IMR-90 (cell line): ENCODE data around the gene EXOSC9. TPM values are rescaled to one million over a fixed set of nuclear protein-coding genes. Genes with fewer than 3 reads are reported as not detected.

Source experiments
- ATAC-seq: fragments of 200-7000 bp; cut with Tn5 transposase; 2 replicates; pipeline ENCODE4 v1.9.1; 2020; ENCODE audit warnings: low read depth, mild to moderate bottlenecking, moderate library complexity
- BruUV-seq: library from RNA; stranded (reverse); fragments of 400-500 nt; replicated peaks from 2 replicates; lab custom pipeline; 2021; lab: Mats Ljungman, UMichigan
- CTCF ChIA-PET: fragments of 300-600 bp; formaldehyde crosslinking; extraction: SDS; loops from one replicate; lab custom pipeline; 2021; ENCODE audit warnings: antibody characterized with exemption; lab: Yijun Ruan, JAX
- POLR2A ChIA-PET: fragments of 300-600 bp; sonication (Branson Sonifier 250); formaldehyde crosslinking; loops from one replicate; lab custom pipeline; 2022; ENCODE audit warnings: antibody characterized with exemption; ENCODE audit not compliant: unreplicated experiment; lab: Charles Lee
- DNase-seq: peaks from one replicate; pipeline ENCODE4 v3.0.0; 2013
- H2AFZ ChIP-seq: replicated peaks from 2 replicates; pipeline ENCODE3; 2013; ENCODE audit warnings: low read length, mild to moderate bottlenecking; ENCODE audit not compliant: poor library complexity
- H2AK5ac ChIP-seq: 2 replicates; pipeline ENCODE4 v1.6.1; 2013; ENCODE audit warnings: low read depth, low read length, inconsistent platforms
- H2AK9ac ChIP-seq: replicated peaks from 2 replicates; pipeline ENCODE3; 2013; ENCODE audit warnings: mild to moderate bottlenecking, low read depth, low read length, moderate library complexity; ENCODE audit not compliant: poor library complexity
- H2BK120ac ChIP-seq: 2 replicates; pipeline ENCODE4 v1.6.1; 2013; ENCODE audit warnings: low read depth, low read length, inconsistent platforms
- H2BK15ac ChIP-seq: 3 replicates; pipeline ENCODE4 v1.6.1; 2013; ENCODE audit warnings: low read depth, low read length, inconsistent platforms
- H2BK20ac ChIP-seq: 2 replicates; pipeline ENCODE4 v1.6.1; 2013; ENCODE audit warnings: low read depth, mild to moderate bottlenecking, inconsistent platforms, low read length, moderate library complexity
- H2BK5ac ChIP-seq: 2 replicates; pipeline ENCODE4 v1.6.1; 2013; ENCODE audit warnings: mild to moderate bottlenecking, low read depth, low read length, inconsistent platforms; ENCODE audit not compliant: poor library complexity, severe bottlenecking
- H3K14ac ChIP-seq: replicated peaks from 2 replicates; pipeline ENCODE4 v1.6.1; 2013; ENCODE audit warnings: low read depth, low read length, inconsistent platforms
- H3K18ac ChIP-seq: 2 replicates; pipeline ENCODE4 v1.6.1; 2013; ENCODE audit warnings: low read depth, low read length, control low read depth
- H3K23ac ChIP-seq: 2 replicates; pipeline ENCODE4 v1.6.1; 2013; ENCODE audit warnings: low read depth, low read length, inconsistent platforms
- H3K27ac ChIP-seq: 2 replicates; pipeline ENCODE4 v1.5.1; 2013; ENCODE audit warnings: mild to moderate bottlenecking, control low read depth, low read length; ENCODE audit not compliant: insufficient read depth
- H3K27me3 ChIP-seq: 2 replicates; pipeline ENCODE4 v1.6.1; 2013; ENCODE audit warnings: low read length; ENCODE audit not compliant: control insufficient read depth, insufficient read depth
- H3K36me3 ChIP-seq: 2 replicates; pipeline ENCODE4 v1.6.1; 2013; ENCODE audit warnings: low read length, mixed read lengths; ENCODE audit not compliant: control insufficient read depth, insufficient read depth
- H3K4ac ChIP-seq: 2 replicates; pipeline ENCODE4 v1.6.1; 2013; ENCODE audit warnings: low read depth, low read length, inconsistent platforms
- H3K4me1 ChIP-seq: 2 replicates; pipeline ENCODE4 v1.6.1; 2013; ENCODE audit warnings: low read length, mixed read lengths; ENCODE audit not compliant: control insufficient read depth, insufficient read depth
- H3K4me2 ChIP-seq: 2 replicates; pipeline ENCODE4 v1.6.1; 2013; ENCODE audit warnings: low read depth, mild to moderate bottlenecking, control low read depth, low read length, moderate library complexity
- H3K4me3 ChIP-seq: 2 replicates; pipeline ENCODE4 v1.5.1; 2013; ENCODE audit warnings: low read depth, mild to moderate bottlenecking, control low read depth, low read length, moderate library complexity; ENCODE audit not compliant: insufficient read depth
- H3K56ac ChIP-seq: 2 replicates; pipeline ENCODE4 v1.6.1; 2013; ENCODE audit warnings: low read length, inconsistent platforms; ENCODE audit not compliant: insufficient read depth; ENCODE audit errors: extremely low read depth
- H3K79me1 ChIP-seq, 2 experiments: 2 replicates each; pipeline ENCODE4 v1.6.1; 2013; ENCODE audit warnings: low read length in 2 of 2, inconsistent platforms in 1 of 2, low read depth in 1 of 2
- H3K9ac ChIP-seq: 2 replicates; pipeline ENCODE4 v1.6.1; 2013; ENCODE audit warnings: low read depth, low read length, control low read depth
- H3K9me1 ChIP-seq: 2 replicates; pipeline ENCODE4 v1.6.1; 2013; ENCODE audit warnings: low read length, inconsistent platforms; ENCODE audit not compliant: insufficient read depth
- H3K9me3 ChIP-seq: 2 replicates; pipeline ENCODE4 v1.6.1; 2013; ENCODE audit warnings: low read length; ENCODE audit not compliant: control insufficient read depth, insufficient read depth
- H4K20me1 ChIP-seq: 2 replicates; pipeline ENCODE4 v1.6.1; 2013; ENCODE audit warnings: low read length, inconsistent platforms; ENCODE audit not compliant: insufficient read depth
- H4K5ac ChIP-seq: 2 replicates; pipeline ENCODE4 v1.6.1; 2013; ENCODE audit warnings: mild to moderate bottlenecking, low read depth, low read length, control low read depth
- H4K8ac ChIP-seq, 2 experiments: 2 replicates each; pipeline ENCODE4 v1.6.1; 2013; ENCODE audit warnings: low read depth in 2 of 2, low read length in 2 of 2, control low read depth in 1 of 2, inconsistent platforms in 1 of 2
- H4K91ac ChIP-seq: 2 replicates; pipeline ENCODE4 v1.6.1; 2013; ENCODE audit warnings: low read depth, low read length, inconsistent platforms; ENCODE audit not compliant: insufficient read depth
- CHD1 ChIP-seq: IDR thresholded peaks from 2 replicates; pipeline ENCODE4 v1.6.1; 2012; ENCODE audit warnings: low read depth, low read length, improper control_type of control experiment
- FOS ChIP-seq: fragments of 150-350 bp; IDR thresholded peaks from 2 replicates; pipeline ENCODE4 v1.6.1; 2016; ENCODE audit warnings: low read depth, low read length
- MAZ ChIP-seq: IDR thresholded peaks from 2 replicates; pipeline ENCODE4 v1.6.1; 2012; ENCODE audit warnings: low read depth, mild to moderate bottlenecking, low read length, improper control_type of control experiment, moderate library complexity, borderline replicate concordance
- RCOR1 ChIP-seq: IDR thresholded peaks from 2 replicates; pipeline ENCODE4 v1.6.1; 2012; ENCODE audit warnings: mild to moderate bottlenecking, low read length, improper control_type of control experiment; ENCODE audit not compliant: insufficient replicate concordance
- SMC3 ChIP-seq: fragments of 150-350 bp; IDR thresholded peaks from 2 replicates; pipeline ENCODE4 v1.6.1; 2016; ENCODE audit warnings: low read depth, mild to moderate bottlenecking, antibody characterized with exemption, low read length, moderate library complexity
- WGBS, 2 experiments: methylation state at CpG; one replicate each; pipeline versions ENCODE4 v1.1.5 to v1.1.7; 2013; ENCODE audit warnings: missing lambda C conversion rate in 2 of 2; ENCODE audit not compliant: insufficient read length in 1 of 2; ENCODE audit errors: extremely low coverage in 2 of 2; 5-methylcytosine and 5-hydroxymethylcytosine counted together
- dilution Hi-C: fragments of 300-500 bp; cut with HindIII; formaldehyde crosslinking; loops from one replicate; pipeline ENCODE4 v1.14.3; 2018; ENCODE audit warnings: low sequenced_read_pairs; ENCODE audit not compliant: unreplicated experiment
- in situ Hi-C: fragments of 300-500 bp; cut with MboI; formaldehyde crosslinking; loops from 3 replicates; pipeline ENCODE4 v1.14.3; 2019; ENCODE audit warnings: low sequenced_read_pairs, inconsistent platforms, mixed read lengths
- intact Hi-C: fragments of 100-400 bp; cut with micrococcal nuclease; formaldehyde crosslinking; loops from 2 replicates; pipeline ENCODE4 v1.10.0; 2022
- polyA plus RNA-seq, 3 experiments: library from polyadenylated mRNA; depleted of rRNA; stranded (reverse); fragments of >200 nt; gene quantifications; 2 replicates each; pipeline ENCODE4 v1.2.3, GENCODE V29; 2012; ENCODE audit warnings: low replicate concordance in 1 of 3
- total RNA-seq: library from RNA; depleted of rRNA; stranded (reverse); fragments of >200 nt; gene quantifications from 2 replicates; pipeline ENCODE4 v1.2.3, GENCODE V29; 2012

The EXOSC9 gene
- total and polyA plus RNA-seq, 2 of the 4 experiments (the other 2 are of a cell fraction) = 34.7 to 47.5 TPM

DNA sequence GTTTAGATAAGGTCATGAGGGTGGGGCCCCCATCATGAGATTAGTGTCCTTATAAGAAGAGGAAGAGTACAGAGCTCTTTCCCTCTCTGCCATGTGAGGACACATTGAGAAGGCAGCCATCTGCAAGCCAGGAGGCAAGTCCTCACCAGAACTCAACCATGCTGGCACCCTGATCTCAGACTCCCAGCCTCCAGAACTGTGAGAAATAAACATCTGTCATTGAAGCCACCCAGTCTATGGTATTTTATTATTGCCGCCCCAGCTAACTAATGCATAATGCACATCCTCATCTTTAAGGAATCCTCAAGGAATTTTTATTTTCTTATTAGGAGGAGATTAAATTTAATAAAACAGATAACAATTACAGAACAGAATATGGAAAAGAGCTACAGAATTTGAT is 16.7 kb upstream of the EXOSC9 start:
- POLR2A ChIA-PET = no interaction called here
- H3K27me3 ChIP-seq = no peaks in the 10 kb centered on the region
- H3K56ac ChIP-seq = peak overlapping the region; percentile 51; the same call in 1 of the 2 replicates
- no peak overlapping the region for H3K9ac ChIP-seq
- H2AK5ac ChIP-seq = peak overlapping the region; percentile 95
- peak overlapping the region; percentile 98; the same call in 1 of the 2 replicates for H4K5ac ChIP-seq
- no peak for TF ChIP-seq CHD1
- no peak for TF ChIP-seq RCOR1
- TF ChIP-seq FOS = no peak
- TF ChIP-seq MAZ = no peak
- TF ChIP-seq SMC3 = no peak
- peaks cover 17% of the 10 kb centered on the region for H3K4me1 ChIP-seq
- peaks cover 3% of the 10 kb centered on the region; the same call in 1 of the 2 replicates for H3K9me3 ChIP-seq
- H3K79me1 ChIP-seq = peaks cover 0 to 21% of the 10 kb centered on the region in 2 experiments; a peak in 2 of 4 replicates
- peak overlapping the region; percentile 47; the same call in 1 of the 2 replicates for H3K14ac ChIP-seq
- H4K91ac ChIP-seq = peak overlapping the region; percentile 96
- peak overlapping the region; percentile 98 for H2BK5ac ChIP-seq
- dilution Hi-C loops = no loop called here
- H3K4me2 ChIP-seq = no peak overlapping the region
- WGBS, 2 experiments = no CpG with 5 or more reads among the region's 1 CpG
- in situ Hi-C loops = no loop called here
- no TSS peak for BruUV-seq
- H2BK20ac ChIP-seq = peak overlapping the region; percentile 89
- no peaks in the 10 kb centered on the region for H4K20me1 ChIP-seq
- no peak overlapping the region for H2AFZ ChIP-seq
- peak overlapping the region; percentile 100 for H2BK120ac ChIP-seq
- no peaks in the 10 kb centered on the region for H3K36me3 ChIP-seq
- peak overlapping the region; percentile 89 for H3K27ac ChIP-seq
- ATAC-seq = no peak
- H3K18ac ChIP-seq = peak overlapping the region; percentile 94; the same call in 1 of the 2 replicates
- H3K4me3 ChIP-seq = no peak overlapping the region
- intact Hi-C loops = no loop called here
- peaks cover 17% of the 10 kb centered on the region for H3K9me1 ChIP-seq
- no peak overlapping the region; the same call in 1 of the 2 replicates for H3K23ac ChIP-seq
- H4K8ac ChIP-seq = peak overlapping the region; percentile 72 to 89
- H2BK15ac ChIP-seq = peak overlapping the region; percentile 73; the same call in 2 of the 3 replicates
- DNase-seq = no peak
- H3K4ac ChIP-seq = peak overlapping the region; percentile 87
- CTCF ChIA-PET = no interaction called here
- H2AK9ac ChIP-seq = no peak overlapping the region
